HG03439 (cell line): ENCODE measurements around the gene CNP.

ENCODE experiments used
- ATAC-seq: cut with Tn5 transposase; IDR thresholded peaks from one replicate; pipeline ENCODE4 v1.9.1; 2021; ENCODE audit warnings: mild to moderate bottlenecking, moderate library complexity; ENCODE audit not compliant: unreplicated experiment

The CNP gene

DNA sequence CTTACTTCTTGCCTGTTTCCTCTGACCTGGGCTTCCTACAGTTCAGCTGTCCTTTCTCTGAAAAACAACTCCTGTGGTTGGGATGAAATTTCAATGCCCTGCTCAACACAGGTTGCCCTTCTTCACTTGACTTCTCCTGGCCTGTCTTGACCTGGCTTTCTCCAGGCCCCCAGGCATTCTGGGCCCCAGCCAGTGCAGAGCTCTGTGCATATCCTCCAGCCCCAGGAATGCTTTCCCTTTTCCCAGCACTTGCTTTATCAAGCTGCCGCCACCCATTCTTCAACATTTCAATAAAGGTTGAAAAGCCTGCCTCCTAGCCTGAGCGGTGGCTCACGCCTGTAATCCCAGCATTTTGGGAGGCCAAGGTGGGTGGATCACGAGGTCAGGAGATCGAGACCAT is 25.4 kb upstream of the CNP start:
- ATAC-seq = no peak

DNA sequence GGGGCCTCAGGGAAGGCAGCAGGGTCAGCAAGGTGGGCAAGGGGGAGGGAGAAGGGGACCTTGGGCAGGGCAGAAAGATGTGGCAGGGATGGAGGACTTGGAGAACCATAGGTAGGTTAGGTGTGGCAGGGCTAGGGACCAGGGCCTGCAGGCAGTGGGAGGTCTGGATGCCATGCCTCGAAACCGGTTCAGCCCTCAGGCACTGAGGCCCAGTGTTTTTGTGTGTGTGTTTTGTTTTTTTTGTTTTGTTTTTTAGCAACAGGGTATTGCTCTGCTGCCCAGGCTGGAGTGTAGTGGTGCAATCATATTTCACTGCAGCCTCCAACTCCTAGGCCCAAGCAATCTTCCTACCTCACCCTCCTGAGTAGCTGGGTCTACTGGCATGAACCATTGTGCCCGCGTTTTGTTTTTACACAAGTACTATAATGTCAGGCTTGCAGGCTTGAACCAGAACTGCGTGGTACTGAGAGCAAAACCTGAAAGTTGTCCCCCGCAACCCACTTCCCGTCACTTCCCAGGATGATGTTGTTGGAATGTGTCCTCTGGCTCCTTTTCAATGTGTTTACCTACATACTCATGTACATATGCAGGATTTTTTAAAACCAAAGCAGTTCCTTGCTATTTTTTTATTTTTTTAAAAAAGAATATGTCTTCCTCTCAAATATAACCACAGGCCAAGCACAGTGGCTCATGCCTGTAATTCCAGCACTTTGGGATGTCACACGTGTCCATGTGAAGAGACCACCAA is 23.8 kb upstream of the CNP start:
- ATAC-seq = no peak

DNA sequence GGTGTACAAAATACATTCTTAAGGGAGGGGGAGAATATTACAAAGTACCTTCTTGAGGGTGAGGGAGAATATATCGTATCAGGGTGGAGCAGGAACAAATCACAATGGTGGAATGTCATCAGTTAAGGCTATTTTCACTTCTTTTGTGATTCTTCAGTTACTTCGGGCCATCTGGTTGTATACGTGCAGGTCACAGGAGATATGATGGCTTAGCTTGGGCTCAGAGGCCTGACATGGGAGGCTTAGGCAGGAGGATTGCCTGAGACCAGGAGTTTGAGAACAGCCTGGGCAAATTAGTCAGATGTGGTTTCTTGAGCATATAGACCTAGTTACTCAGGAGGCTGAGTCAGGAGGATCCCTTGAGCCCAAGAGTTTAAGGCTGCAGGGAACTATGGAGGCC is 23.1 kb upstream of the CNP start:
- no peak for ATAC-seq

DNA sequence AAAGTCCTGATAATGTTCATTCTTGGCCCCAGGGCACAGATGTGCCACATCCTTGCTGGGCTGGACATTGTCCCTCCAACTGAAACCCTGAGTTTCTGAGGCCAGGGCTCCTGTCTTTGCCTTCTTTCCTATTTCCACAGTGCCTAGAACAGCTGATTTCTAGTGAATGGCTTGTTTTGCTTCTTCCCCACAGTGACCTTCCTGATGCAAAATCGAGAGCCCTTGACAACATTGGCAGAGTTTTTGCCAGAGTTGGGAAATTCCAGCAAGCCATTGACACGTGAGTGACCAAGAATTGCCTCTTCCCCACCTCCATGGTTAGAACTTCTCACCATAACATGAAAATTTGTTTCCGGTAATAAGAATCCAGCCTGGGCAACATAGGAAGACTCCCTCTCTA is 21.7 kb upstream of the CNP start:
- ATAC-seq = no peak

DNA sequence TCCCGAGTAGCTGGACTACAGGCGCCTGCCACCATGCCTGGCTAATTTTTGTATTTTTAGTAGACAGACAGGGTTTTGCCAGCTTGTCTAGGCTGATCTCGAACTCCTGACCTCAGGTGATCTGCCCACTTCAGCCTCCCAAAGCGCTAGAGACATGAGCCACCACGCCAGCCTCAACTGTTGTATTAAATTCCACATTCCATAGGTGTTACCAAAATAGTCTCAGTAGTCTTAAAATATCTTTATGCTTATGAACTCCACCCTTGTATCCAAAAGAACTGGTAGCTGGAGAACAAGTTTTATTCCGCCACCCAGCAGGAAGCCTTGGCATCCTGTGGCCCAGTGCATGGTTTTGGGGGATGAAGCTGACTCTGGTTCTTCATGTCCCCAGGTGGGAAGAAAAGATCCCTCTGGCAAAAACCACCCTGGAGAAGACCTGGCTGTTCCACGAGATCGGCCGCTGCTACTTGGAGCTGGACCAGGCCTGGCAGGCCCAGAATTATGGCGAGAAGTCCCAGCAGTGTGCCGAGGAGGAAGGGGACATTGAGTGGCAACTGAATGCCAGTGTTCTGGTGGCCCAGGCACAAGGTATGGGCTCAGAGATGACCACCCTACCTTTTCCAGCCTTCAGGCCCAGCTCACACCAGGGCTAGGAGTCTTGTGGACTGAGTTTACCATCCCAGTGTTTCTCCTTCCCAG is 17.7 kb upstream of the CNP start:
- no peak for ATAC-seq

DNA sequence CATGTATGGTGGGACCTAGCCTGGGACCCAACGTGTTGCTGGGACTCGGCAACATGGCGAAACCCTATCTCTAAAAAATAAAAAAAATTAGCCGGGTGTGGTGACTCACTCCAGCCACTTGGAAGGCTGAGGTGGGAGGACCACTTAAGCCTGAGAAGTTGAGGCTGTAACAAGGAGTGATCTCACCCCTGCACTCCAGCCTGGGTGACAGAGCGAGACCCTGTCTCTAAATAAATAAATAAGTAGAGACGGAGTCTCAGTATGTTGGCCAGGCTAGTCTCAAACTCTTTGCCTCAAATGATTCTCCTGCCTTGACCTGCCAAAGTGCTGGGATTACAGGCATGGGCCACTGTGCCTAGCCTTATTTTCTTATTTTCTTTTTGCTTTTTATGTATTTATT is 10.1 kb upstream of the CNP start:
- no peak for ATAC-seq

DNA sequence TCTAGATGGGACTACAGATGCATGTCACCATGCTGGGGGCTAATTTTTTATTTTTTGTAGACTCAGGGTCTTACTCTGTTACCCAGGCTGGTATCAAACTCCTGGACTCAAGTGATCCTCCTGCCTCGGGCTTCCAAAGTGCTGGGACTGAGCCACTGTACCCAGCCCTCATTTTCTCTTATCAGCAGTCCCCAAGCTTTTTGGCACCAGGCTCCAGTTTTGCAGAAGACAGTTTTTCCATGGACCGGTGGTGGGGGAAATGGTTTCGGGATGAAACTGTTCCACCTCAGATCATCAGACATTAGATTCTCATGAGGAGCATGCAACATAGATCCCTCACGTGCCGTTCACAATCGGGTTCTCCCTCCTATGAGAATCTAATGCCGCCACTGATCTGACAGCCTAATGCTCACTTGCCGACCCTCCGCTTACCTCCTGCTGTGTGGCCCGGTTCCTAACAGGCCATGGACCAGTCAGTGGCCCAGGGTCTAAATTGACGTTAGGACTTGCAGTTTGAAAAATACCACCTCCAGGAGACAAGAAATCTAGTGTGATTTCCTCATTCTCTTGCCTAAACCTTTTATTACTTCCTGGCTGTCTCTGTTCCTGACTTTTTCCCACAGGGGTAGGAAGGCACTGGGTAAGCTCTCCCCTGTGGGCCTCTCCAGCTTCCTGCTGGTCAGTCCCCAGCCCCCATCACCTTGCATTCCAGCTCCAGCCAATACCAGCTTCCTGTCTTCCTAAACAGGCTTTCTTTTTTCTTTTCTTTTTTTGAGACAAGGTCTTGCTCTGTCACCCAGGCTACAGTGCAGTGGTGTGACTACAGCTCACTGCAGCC is 9.3 kb upstream of the CNP start:
- no peak for ATAC-seq

DNA sequence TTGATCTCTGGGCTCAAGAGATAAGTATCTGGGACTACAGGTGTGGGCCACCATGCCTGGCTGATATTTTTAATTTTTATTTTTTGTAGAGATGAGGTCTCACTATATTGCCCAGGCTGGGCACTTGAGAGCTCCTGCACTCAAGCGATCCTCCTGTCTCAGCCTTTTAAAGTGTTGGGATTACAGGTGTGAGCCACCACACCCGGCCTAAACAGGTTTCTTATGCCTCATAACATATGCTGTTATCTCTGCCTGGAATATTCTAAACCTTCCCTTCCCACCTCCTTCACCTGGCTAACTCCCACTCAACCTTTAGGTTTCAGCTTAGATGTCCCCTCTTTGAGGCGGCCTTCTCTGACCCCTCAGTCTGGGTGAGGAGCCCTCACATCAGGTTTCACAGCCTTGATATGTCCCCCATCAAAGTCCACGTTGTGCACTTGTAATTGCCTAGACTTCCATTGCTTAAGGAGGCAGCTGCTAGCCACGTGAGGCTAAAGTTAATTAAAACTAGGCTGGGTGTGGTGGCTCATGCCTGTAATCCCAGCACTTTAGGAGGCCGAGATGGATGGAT is 8.6 kb upstream of the CNP start:
- no peak for ATAC-seq

DNA sequence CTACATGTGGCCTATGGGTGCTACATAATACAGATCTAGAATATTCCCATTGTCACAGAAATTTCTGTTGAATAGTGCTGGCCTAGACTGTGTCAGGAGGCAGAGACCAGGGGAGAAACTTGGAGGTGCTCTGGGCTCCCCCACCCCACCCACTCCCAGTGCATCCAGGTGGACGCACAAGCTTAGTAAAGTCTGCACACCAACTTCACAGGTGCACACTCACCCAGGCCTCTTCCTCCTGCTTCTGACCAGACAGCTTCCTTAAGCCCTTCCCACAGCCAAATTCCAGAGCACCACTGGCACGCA is 7.6 kb upstream of the CNP start:
- ATAC-seq = no peak

DNA sequence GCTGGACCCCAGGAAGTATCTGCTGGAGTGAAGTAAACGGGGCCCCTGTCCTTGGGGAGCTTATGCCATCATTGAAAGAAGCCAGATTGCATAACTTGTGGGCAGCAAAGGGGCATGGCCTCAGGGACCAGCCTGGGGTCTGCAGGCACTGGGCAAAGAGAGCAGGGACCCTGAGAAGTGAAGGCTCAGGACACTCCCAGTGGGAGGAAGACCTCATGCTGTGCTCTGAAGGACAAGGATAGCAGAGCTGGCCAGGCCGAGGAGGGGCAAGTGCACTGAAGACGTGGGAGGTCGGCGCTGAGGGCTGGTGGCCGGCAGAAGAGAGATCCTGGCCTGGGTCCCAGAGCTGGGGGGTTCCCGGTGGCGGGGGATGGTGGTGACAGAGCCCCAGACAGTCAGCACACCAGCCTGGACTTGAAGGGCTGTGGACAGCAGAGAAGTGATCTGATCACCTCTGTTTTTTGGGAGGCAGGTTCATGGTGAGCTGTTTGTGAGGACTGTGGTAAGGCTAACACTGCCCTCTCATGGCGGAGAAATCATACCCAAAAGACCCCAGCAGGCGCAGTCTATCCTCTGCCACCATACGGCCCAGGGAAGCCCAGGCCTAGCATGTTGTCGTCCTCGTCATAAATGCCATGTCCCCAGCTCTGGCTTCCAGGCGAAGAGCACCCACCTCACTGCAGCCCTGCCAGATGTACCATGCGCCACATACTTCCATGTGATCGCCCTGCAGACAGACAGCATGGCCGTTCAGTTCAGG is 7.1 kb upstream of the CNP start:
- no peak for ATAC-seq

DNA sequence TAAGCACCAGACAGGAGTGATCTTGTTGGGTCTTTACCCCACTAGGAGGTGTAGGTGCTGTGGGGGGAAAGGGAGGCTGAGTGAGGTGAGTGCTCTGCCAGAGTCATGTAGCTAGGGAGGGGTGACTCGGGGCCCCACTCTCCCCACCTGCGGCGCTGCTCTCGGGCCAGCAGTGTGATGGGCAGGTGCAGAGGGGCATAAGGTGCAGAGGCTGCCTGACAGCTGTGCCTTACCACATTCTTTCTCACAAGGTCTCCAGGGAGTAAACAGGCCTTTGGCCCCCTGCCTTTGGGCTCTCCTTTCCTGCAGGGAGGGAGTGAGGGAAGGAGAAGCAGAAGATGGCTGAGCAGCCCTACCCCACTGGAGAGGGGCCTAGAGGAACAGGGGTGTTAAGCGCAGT is 4.5 kb upstream of the CNP start:
- ATAC-seq = no peak

DNA sequence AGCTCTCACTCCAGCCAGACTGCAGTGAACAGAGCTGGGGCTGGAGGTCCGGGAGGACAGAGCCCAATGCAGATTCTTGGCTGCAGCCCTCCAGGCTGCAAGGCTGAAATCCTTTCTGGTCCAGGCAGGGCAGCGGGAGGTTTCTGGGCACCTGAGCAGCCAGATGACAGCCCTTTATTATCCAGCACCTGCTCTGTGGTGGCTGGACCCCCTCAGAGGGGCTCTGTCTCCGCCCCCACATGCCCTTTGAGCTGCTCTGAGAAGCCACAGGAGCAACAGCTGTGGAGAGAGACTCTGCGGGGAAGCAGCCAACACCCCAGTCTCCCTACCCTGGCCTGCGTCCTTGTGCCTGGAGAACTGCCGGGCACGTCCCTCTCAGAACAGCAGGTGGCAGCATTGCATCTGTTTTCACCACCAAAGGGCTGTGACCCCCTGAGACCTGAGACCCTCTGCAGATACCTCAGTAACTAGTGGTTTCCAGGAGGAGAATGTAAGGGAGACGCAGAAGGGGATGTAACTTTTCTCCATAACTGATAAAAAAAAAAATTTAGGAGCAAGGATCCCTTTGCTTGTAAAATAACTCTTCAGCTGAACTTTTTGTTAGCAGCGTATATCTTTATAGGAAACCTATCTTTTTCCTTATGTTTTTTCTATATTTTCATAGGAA is 3.7 kb upstream of the CNP start:
- ATAC-seq = no peak

DNA sequence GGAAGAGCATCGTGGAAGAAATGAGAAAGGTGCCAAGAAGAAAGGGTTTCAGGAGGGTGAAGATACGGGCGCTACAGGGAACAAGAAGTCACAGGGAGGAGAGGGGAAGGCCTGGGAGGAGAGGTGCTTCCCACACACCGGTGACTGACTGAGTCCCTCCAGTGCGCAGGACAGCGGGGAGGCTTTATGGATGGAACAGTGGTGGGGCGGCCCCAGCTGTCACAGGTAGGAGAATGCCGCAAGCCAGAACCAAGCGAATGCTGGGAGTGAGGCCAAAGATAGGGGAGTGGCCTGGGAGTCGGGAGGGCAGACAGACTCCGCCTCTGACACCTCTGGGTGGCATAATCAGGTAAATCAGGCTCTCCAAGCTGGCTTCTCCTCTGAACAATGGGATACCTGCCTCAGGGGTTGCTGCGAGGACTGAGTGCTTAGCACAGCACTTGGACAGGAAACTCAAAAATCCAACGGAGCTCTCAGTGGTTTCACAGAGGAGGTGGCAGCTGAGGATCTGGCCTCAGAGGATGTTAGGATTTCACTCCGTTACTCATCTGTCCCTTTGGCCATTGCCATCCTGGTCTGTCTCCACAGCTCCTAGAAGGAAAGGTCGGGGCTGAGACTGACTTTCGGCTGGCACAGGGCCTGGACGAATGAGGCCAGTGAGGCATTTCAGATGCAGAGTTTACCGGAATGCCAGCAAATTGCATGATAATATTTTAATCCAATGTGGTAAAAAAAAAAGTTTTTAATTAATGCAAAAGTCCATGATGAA is 717 bp upstream of the CNP start:
- no peak for ATAC-seq

DNA sequence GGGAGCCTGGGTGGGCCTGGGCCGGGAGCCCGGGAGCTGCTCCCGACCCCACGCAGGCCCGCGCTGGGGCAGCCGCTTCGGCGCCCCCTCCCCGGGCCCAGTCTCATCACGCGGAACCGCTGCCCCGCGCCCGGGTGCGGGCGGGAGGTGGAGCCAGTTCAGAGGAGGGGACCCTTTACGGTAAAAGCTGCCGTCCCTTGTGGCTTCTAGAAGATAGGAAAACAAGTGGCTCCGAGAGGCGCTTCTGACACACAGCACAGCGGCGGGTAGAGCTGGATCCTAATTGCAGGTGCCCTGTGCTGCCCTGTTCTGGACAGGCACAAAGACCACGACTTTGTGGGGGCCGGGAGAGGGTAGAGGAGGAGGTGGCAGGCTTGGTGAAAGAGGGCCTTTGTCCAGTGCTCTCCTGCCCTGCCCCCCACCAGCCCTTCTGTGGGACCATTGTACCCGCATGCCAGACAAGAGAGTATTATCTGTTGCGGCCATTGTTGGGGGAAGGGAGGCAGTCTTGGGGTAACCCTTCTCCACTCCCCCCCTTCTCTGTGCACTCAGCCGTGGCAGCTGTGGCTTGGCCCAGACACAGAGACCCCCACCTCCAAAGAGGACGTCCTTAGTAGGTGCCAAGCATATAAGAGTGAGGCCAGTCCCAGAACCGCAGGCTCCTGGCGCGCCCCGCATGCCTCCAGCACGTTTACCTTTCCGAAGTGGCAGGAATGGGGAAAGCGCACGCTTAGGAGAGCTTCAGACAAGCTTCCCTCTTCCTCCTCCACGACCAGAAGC is 736 bp downstream of the CNP start:
- ATAC-seq = no peak

DNA sequence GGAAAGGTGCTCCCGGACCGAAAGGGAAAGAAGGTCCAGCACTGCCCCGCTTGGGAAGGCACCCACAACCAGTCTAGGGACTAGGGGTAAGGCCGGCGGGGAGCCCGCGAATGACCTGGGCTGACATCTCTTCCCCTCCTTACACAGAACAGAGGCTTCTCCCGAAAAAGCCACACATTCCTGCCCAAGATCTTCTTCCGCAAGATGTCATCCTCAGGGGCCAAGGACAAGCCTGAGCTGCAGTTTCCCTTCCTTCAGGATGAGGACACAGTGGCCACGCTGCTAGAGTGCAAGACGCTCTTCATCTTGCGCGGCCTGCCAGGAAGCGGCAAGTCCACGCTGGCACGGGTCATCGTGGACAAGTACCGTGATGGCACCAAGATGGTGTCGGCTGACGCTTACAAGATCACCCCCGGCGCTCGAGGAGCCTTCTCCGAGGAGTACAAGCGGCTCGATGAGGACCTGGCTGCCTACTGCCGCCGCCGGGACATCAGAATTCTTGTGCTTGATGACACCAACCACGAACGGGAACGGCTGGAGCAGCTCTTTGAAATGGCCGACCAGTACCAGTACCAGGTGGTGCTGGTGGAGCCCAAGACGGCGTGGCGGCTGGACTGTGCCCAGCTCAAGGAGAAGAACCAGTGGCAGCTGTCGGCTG is 1.5 kb downstream of the CNP start:
- ATAC-seq = no peak

DNA sequence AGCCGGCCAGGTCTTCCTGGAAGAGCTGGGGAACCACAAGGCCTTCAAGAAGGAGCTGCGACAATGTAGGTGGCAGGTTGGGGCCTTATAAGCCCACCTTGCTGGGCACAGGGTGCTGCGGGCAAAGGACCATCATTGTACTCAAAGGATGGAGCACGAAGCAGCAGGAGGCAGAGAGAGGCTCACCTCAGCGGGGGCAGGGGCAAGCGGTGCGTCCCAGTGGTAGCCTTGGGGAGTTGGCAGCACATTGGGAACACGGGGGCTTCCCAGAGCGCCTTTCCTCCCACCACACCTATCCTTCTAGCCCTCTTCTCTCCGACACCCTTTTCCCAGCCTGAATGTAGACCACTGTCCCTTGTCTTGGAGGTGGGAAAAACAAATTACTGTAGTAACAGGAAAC is 2.1 kb downstream of the CNP start:
- ATAC-seq = no peak

DNA sequence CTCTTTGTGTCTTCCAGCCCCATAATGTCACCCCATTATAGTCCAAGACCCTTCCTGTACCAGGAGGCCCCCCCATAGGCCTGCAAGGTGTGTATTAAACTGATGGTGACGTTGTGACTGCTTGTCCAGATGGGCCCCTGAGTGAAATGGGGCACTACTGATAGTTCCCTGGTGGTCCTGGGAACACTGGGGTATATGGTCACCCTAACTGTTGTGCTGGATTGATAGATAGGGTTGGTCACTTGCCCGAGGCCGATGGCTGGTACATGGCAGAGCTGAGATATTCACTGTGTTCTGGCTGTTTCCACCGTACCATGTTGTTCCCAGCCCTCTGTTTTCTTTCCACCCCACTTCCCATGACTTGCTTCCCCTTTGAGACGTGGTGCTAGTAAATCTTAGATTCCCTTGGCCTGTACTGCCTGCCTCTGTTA is 4.3 kb downstream of the CNP start:
- no peak for ATAC-seq

DNA sequence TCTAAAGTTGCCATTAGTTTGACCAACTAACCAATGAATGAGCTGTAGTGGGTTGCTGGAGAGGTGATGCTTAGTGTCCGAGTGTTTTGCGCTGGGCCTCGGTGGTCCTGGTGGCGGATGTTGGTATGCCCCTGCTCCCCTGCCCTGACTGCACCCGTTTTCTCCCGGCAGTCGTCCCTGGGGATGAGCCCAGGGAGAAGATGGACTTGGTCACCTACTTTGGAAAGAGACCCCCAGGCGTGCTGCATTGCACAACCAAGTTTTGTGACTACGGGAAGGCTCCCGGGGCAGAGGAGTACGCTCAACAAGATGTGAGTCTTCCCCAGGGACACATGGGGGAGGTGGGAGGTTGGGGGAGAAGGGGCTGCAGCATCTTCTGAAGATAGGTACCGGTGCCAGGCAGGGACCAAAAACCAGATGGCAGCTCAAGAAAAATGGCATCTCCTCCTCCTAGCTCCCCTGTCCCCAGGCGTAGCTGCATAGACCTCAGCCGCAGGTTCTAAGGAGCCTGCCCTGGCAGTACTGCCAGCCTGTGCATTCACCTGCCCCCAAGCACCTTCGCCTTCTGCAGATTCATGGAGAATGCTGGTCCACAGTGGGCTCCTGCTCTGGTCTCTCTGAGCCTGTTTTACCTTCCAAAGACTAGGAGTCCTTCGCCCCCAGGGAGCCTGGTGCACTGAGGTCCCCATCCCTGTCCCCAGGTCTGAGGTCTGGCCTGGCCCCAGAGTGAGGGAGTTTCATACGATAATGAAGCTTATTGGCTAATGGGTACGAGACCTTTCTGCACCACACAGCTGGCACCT is 5.3 kb downstream of the CNP start:
- ATAC-seq = no peak
